ENCODE data around the gene TH.
"Not testable (repeated sequence)": the region's sequence is repeated elsewhere in the genome, so short reads cannot be mapped to it uniquely, and the experiment has no call there.

TH gene

DNA sequence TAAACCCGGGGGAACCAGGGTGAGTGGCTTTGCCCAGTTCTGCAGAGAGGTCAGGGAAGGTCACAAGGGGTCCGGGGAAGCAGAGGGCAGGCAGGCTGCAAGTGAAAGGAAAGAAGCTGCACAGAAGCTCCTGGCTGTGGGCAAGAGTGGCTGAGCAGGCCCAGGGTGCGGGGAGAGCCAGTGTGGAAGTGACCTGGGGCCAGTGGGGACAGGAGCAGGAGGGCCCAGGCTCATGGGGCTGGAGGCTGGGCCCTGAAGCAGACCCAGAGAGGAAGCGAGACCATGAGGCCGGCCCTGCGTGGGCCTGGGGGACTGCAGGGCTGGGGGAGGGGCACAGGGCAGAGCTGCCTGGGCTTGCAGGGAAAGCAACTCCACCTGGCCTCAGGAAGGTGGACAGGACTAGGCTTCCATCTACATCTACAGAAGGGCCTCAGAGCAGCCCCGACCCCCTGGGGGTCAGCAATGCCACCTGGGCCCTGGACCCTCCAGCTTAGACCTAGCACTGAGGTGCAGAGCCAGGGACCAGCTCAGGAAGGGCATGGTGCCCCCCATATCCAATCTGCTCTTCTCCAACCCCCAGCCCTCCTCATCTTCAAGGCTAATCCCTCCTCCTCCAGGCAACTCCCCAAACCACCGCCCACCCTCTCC, 44.0 kb downstream of the TH start:
- no peak for DNase-seq

DNA sequence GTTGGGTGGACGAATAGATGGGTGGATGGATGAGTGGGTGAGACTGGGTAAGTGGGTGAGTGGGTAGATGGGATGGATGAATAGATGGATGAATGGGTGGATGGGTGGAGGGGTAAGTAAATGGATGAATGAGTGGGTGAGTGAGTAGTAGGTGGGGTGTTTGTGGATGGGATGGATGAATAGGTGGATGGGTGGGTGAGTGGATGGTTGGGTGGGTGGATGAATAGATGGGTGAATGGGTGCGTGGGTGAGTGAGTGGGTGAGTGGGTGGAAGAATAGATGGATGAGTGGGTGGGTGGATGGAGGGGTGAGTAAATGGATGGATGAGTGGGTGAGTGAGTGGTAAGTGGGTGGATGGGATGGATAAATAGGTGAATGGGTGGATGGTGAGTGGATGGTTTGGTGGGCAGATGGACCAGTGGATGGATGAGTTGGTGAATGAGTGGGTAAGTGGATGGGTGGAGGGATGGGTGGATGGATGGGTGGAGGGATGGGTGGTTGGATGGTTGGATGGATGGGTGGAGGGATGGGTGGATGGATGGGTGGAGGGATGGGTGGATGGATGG, 45.0 kb downstream of the TH start:
- no peak for DNase-seq

DNA sequence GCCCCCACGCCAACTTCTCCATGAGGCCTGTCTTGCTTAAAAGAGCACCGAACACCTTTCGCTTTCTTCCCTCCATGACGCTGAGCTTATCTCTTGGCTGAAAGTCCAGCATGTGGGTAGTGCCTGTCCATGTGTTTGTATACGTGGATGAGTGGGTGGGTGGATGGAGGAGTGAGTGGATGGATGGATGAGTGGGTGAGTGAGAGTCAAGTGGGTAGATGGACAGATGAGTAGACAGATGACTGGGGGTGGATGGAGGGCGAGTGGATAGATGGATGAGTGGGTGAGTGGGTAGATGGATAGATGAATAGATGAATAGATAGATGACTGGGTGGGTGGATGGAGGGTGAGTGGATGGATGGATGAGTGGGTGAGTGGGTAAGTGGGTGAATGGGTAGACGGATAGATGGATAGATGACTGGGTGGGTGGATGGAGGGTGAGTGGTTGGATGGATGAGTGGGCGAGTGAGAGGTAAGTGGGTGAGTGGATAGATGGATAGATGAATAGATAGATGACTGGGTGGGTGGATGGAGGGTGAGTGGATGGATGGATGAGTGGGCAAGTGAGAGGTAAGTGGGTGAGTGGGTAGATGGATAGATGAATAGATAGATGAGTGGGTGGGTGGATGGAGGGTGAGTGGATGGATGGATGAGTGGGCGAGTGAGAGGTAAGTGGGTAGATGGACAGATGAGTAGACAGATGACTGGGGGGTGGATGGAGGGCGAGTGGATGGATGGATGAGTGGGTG, 46.7 kb downstream of the TH start:
- DNase-seq, result not testable (repeated sequence)

DNA sequence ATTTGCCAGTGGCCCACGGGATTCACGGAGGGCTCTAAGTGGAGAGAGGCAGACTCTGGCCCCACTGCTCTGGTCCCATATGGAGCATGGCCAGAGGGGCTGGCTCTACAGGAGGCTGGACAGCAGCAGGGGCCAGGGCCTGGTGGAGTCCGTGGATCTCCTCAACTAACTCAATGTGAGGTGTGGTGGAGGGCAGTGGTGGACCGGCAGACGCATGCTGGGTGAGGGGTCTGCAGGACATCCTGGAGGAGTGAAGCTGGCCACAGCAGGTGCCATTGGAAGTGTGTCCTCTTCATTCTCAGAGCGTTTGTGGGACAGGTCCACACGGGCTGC, 48.0 kb downstream of the TH start:
- DNase-seq, result no peak

DNA sequence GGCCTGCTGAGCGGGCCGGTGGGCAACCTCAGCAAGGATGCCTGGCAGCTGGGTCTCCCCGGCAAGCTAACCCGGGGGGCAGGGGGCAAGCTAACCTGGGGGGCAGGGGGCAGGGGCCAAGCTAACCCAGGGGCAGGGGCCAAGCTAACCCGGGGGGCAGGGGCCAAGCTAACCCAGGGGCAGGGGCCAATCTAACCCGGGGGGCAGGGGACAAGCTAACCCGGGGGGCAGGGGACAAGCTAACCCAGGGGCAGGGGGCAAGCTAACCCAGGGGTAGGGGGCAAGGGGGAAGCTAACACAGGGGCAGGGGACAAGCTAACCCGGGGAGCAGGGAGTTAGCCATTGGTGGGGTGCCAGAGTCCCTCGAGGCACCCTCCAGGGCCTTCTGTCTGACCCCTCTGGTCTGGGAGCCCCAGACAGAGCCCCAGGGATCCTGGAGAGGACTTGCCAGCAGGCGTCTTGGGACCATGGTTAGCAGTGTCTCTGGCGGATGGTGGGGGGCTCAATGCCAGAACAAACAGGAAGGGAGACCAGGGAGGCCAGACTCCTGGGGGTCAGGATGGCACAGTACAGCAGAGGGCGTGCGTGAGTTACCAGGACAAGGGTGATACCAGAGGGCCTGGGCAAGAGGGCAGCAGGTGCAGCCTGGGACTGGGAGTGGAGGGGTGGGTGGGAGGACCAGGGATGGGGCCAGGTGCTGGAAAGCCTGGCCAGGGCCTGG, 48.5 kb downstream of the TH start:
- no peak for DNase-seq

DNA sequence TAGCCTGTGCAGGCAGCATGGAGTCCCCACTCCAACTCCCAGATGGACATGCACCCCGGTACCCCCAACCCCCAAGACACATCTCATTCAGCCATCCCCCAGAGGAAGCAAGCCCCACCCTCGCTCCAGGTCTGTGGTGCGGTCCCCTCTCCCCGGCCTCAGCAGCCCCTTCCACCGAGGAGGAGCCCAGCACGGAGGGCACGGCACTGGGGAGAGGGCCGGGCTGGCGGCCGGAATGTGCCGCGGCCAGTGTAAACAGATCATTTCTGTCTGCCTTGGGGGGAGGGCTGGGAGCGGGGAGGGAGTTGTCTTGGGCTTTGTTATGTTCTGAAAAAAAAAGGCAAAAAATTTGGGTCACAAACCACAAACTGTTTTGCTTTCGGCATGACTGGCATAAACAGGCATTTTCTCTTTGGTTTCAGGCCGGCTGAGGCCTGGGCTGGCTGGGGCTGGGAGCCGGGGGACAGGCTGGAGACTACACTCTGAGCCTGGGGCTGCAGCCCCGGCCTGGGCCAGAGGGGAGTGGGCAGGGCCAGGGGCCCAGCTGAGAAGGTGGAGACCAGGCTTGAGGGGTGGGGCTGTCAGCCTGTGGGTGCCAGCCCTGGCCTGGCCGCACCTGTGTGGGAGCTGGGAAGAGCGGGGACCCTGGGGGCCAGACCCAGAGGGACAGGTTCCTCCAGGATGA, 49.3 kb downstream of the TH start:
- no peak for DNase-seq

DNA sequence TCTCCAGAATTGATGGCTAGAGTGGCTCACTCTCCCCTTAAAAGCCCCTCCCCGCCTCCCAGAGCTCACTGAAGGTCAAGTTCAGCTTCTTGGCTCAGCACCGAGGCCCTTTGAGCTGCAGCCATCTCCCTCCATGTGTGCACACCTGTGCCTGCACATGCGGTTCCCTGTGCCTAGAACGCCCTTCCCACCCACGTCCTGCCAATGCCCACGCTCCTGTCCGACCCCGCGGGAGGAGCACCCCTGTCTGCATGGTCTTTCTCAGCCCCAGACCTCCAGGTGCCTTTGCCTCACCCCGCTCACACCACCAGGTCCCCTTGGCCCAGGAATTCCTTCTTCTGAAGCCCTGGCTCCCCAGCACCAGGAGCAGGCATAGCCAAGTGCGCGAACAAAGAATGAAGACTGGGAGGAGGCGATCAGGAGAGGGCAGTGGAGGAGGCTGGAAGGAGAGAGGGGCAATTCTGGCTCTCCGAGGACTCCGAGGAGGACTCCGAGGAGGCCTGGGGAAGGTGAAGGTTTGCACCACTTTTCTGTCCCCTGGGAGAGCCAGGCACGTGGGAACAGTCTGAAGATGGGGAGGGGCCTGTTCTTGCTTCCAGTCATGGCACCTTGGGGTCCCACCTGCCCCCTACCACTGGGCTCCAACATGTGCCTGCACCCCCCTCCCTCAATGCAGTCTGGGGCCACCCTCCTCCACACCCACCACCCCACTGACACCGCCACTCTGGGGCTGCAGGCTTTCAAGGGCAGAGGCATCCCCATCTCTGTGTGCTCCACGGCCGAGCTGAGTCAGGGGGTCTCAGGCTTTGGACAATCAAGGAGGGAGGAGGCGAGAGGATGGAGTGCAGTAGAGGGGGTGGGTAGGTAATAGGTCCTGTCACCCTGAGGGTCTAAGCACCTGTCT, 50.1 kb downstream of the TH start:
- DNase-seq, result no peak

DNA sequence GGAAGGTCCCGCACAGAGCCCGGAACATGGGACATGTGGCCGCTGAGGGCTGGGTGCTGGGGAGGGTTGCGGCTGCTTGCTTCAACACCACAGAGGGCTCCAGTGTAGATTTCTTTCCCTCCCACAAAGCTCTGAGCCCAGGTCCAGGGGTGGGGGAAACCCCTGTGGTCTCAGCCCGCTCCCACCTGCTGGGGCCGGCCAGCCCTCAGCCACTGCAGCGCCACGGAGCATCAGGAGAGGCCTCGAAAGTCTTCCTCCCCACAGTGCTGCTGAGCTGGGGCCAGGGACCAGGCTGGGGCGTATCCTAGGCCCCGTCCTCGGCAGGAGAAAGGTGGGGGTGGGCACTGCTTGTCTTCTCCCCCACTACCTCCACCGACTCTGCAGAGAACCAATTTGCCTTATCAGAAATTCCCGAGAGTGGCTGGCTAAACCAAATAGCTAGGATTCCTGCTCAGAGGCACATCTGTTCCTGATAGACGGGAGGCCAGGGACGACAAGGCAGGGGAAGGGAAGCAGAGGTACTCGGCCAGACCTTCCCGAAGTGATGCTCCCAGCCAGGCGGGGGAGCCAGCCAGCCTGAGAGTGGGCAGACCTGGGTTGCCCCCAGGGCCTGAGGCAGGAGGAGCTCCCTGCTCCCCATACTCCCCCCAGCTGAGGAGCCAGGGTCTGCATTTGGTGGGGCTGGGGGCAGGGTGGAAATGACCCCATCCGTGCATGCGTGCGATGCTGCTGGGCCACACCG, 51.1 kb downstream of the TH start:
- DNase-seq, result no peak

DNA sequence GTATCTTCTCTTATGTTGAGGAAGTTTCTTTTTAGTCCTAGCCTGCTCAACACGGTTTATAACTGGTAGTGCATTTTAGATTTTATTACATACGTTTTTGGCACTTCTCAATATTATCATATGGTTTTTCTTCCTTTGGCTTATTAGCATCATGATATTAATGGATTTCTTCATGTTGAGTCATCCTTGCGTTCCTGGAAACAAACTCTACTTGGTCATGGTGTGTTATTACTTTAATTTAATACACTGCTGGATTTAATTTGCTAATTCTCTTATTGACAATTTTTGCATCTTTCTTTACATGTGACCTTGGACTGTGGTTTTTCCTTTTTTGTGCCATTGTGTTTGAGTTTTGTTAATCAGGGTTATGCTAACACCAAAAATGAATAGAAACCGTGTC, 52.9 kb downstream of the TH start:
- no peak for DNase-seq

DNA sequence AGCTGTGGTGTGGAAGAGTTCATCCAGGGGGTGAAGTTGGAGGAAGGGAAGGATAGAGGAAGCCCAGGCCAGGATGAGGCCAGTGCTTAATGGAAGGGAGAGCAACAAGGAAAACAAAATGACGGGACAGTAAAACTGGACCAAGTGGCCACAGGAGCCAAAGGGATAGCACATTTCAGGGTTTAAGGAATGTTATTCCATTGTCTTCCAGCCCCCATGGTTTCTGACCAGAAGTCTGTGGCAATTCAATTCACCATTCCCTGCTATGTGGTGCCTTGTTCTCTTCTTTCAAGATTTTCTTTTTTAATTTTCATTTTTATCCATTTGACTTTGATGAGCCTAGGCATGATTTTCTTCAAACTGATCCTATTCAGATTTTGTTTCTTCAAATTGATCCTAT, 54.9 kb downstream of the TH start:
- DNase-seq, result no peak

DNA sequence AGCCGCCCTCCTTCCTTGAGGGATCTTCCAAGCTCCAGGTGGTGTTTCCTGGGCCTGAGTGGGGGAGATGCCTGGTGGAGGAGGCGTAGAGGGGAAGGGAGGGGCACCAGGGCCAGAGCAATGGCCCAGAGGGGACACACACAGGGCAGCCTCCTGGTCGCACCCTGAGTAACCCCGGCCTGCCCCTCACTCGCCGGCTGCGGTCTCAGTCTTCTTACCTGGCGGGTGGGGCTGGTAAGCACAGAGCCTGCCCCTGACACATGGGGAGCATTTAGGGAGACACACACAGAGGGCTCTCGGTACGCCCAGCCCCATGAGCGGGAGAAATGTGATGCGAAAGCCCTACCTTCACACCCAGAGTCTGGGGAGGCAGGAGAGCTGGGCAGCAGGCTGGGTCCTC, 56.3 kb downstream of the TH start:
- DNase-seq, result no peak

DNA sequence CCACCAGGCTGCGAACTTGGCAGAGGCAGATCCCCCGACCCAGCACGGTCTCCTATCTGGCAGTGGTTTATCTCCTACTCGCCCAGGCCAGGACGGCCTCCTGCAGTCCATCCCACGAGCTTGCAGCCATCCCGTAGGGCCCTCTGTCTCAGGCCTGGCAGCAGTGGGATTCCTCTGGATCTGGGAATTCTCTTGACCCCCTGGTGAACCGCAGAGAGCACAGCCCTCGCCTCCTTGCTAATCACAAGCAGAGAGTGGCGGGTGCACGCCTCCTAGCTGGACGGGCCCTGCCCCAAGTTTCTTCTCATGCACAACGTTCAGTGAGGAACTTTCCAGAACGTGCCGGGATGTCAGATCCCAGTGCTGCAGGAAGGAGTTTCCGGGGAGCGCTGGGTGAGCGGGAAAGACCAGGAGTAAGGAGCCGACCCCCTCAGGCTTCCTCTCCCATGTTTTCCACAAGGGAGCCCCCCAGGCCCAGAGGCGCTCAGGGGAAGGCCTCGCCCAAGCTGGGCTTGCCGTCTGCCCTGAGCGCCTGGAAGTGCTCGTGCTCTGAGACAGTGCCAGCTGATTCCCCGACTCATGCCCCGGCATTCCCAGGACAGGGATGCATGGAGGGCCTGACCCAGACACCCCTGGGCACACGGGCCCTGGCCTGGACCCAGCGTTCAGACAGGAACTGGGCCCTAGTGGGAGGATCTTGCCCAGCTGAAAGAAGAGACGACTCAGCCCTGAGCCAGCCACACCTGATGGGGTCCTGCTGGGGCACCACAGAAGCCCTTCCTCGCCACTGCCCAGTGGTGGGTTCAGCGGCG, 57.0 kb downstream of the TH start:
- DNase-seq, result no peak
